Stimulated activated CD4-positive, alpha-beta T cell treated with anti-CD3 and anti-CD28 coated beads, Interleukin-12 subunit alpha, Interleukin-12 subunit beta, amount 100 ng/mL, for 48 hours (primary cell): ENCODE results near the gene ATXN1.
"Not testable (repeated sequence)": the region's sequence is repeated elsewhere in the genome, so short reads cannot be mapped to it uniquely, and the experiment has no call there.

ENCODE experiments used
- DNase-seq, 3 donors: peaks; one replicate each; pipeline ENCODE4 v3.0.0-alpha.2; 2020; ENCODE audit warnings: low read depth in 2 of 3, low spot score in 1 of 3

ATXN1 gene

GRCh38 chr6:16466800-16467553 lies 294.3 kb downstream of the ATXN1 start:
- DNase-seq = no peak

- no peak for DNase-seq
Measured at GRCh38 chr6:16464045-16464444, 297.2 kb downstream of the ATXN1 start.

GRCh38 chr6:16463246-16463645 lies 298.0 kb downstream of the ATXN1 start:
- not testable (repeated sequence) for DNase-seq

GRCh38 chr6:16461491-16461890 lies 299.8 kb downstream of the ATXN1 start:
- no peak for DNase-seq

- not testable (repeated sequence) for DNase-seq
Measured at GRCh38 chr6:16459472-16459871, 301.8 kb downstream of the ATXN1 start.

- no peak for DNase-seq
Measured at GRCh38 chr6:16452348-16452747, 308.9 kb downstream of the ATXN1 start.

GRCh38 chr6:16450821-16451220 lies 310.4 kb downstream of the ATXN1 start:
- no peak for DNase-seq

GRCh38 chr6:16450285-16450684 lies 311.0 kb downstream of the ATXN1 start:
- no peak for DNase-seq

- DNase-seq = no peak
Measured at GRCh38 chr6:16446273-16446672, 315.0 kb downstream of the ATXN1 start.

- no peak for DNase-seq
Measured at GRCh38 chr6:16442031-16442430, 319.2 kb downstream of the ATXN1 start.

GRCh38 chr6:16441262-16441661 lies 320.0 kb downstream of the ATXN1 start:
- DNase-seq = no peak

- DNase-seq = no peak
Measured at GRCh38 chr6:16440636-16441212, 320.5 kb downstream of the ATXN1 start.

- DNase-seq = no peak
Measured at GRCh38 chr6:16438718-16439591, 322.3 kb downstream of the ATXN1 start.

- no peak for DNase-seq
Measured at GRCh38 chr6:16437984-16438383, 323.3 kb downstream of the ATXN1 start.

GRCh38 chr6:16437095-16437494 lies 324.2 kb downstream of the ATXN1 start:
- DNase-seq = no peak

GRCh38 chr6:16436550-16436949 lies 324.7 kb downstream of the ATXN1 start:
- DNase-seq = no peak

- DNase-seq = no peak
Measured at GRCh38 chr6:16434885-16435284, 326.4 kb downstream of the ATXN1 start.

- no peak for DNase-seq
Measured at GRCh38 chr6:16433338-16433890, 327.8 kb downstream of the ATXN1 start.

GRCh38 chr6:16432075-16433032 lies 328.9 kb downstream of the ATXN1 start:
- no peak for DNase-seq

- DNase-seq = no peak
Measured at GRCh38 chr6:16431106-16431505, 330.2 kb downstream of the ATXN1 start.
